SU-DHL-6 (cell line): ENCODE results near the gene DSCAML1.

Experiments used
- EZH2phosphoT487 ChIP-seq: fragments of 200-600 bp; sonication (generic), shearing (Covaris generic); conservative IDR thresholded peaks from 2 replicates; pipeline ENCODE4 v1.6.1; 2018; ENCODE audit warnings: mild to moderate bottlenecking, antibody characterized with exemption, low read length, moderate library complexity, mixed read lengths
- TF ChIP-seq, protein P1 (sequence below): fragments of 200-600 bp; sonication (generic); IDR thresholded peaks from one replicate; pipeline ENCODE4 v1.5.1; 2017; ENCODE audit warnings: antibody characterized with exemption, mild to moderate bottlenecking, low read length, moderate library complexity; ENCODE audit not compliant: insufficient read depth, poor library complexity, severe bottlenecking

DNA sequence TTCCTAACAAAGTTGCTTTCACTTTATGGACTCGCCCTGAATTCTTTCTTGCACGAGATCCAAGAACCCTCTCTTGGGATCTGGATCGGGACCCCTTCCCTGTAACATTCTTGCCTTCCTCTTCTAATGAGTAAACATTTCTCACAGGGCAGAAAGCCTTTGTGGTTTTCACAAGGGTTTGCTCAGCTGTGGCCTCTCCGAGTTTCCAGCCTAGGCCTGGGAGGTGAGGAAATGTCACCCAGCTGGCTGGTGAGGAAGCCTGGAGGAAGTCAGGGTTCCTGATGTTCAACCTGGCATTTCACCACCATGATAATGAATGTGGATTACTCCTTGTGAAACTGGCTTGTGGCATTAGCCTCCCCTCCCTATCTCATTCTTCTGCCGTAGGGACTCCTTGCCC is 224.9 kb downstream of the DSCAML1 start:
- TF ChIP-seq, protein P1, sequence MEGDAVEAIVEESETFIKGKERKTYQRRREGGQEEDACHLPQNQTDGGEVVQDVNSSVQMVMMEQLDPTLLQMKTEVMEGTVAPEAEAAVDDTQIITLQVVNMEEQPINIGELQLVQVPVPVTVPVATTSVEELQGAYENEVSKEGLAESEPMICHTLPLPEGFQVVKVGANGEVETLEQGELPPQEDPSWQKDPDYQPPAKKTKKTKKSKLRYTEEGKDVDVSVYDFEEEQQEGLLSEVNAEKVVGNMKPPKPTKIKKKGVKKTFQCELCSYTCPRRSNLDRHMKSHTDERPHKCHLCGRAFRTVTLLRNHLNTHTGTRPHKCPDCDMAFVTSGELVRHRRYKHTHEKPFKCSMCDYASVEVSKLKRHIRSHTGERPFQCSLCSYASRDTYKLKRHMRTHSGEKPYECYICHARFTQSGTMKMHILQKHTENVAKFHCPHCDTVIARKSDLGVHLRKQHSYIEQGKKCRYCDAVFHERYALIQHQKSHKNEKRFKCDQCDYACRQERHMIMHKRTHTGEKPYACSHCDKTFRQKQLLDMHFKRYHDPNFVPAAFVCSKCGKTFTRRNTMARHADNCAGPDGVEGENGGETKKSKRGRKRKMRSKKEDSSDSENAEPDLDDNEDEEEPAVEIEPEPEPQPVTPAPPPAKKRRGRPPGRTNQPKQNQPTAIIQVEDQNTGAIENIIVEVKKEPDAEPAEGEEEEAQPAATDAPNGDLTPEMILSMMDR, result no peak
- TF ChIP-seq EZH2phosphoT487, result no peak
